Fibroblast of lung (primary cell): ENCODE data around the gene ZDHHC11. TPM values are rescaled to one million over a fixed set of nuclear protein-coding genes. Genes with fewer than 3 reads are reported as not detected.
"Not testable (repeated sequence)": the region's sequence is repeated elsewhere in the genome, so short reads cannot be mapped to it uniquely, and the experiment has no call there.

Experiments
- DNase-seq, 2 donors: peaks; one replicate each; pipeline versions ENCODE4 v3.0.0 to v3.0.0-alpha.2; 2010; ENCODE audit warnings: low read depth in 2 of 2
- H2AFZ ChIP-seq: 2 replicates; pipeline ENCODE4 v1.5.1; 2012; ENCODE audit warnings: low read length, control low read depth, inconsistent platforms
- H3K27ac ChIP-seq: 2 replicates; pipeline ENCODE4 v1.5.1; 2011; ENCODE audit warnings: low read length, control low read depth; ENCODE audit not compliant: insufficient read depth
- H3K27me3 ChIP-seq: 2 replicates; pipeline ENCODE4 v1.5.1; 2011; ENCODE audit warnings: mild to moderate bottlenecking, low read length; ENCODE audit not compliant: control insufficient read depth, insufficient read depth
- H3K36me3 ChIP-seq: 2 replicates; pipeline ENCODE4 v1.5.1; 2011; ENCODE audit warnings: low read length; ENCODE audit not compliant: control insufficient read depth, insufficient read depth
- H3K4me1 ChIP-seq: 2 replicates; pipeline ENCODE4 v1.5.1; 2011; ENCODE audit warnings: low read length; ENCODE audit not compliant: control insufficient read depth, insufficient read depth; ENCODE audit errors: extremely low read depth
- H3K4me2 ChIP-seq: 2 replicates; pipeline ENCODE4 v1.5.1; 2011; ENCODE audit warnings: low read length, control low read depth; ENCODE audit not compliant: insufficient read depth; ENCODE audit errors: extremely low read depth
- H3K4me3 ChIP-seq, 4 experiments: fragments of 200-600 bp in 1 of 4; sonication (generic) in 1 of 4; replicated peaks in 1 of 4; 2 replicates each; pipeline ENCODE4 v1.5.1; 2011 to 2016; ENCODE audit warnings: low read length in 4 of 4, low read depth in 3 of 4, mild to moderate bottlenecking in 3 of 4, control low read depth in 2 of 4, inconsistent platforms in 1 of 4, mixed read lengths in 1 of 4; ENCODE audit not compliant: insufficient read depth in 1 of 4; ENCODE audit errors: control extremely low read depth in 1 of 4
- H3K79me2 ChIP-seq: 2 replicates; pipeline ENCODE4 v1.5.1; 2012; ENCODE audit warnings: mild to moderate bottlenecking, low read length, inconsistent platforms; ENCODE audit not compliant: control insufficient read depth, insufficient read depth
- H3K9ac ChIP-seq: 2 replicates; pipeline ENCODE4 v1.5.1; 2011; ENCODE audit warnings: mild to moderate bottlenecking, low read length, control low read depth; ENCODE audit not compliant: insufficient read depth
- H3K9me3 ChIP-seq: 2 replicates; pipeline ENCODE4 v1.5.1; 2012; ENCODE audit warnings: low read depth, low read length; ENCODE audit not compliant: control insufficient read depth, insufficient read depth
- H4K20me1 ChIP-seq: 2 replicates; pipeline ENCODE4 v1.5.1; 2011; ENCODE audit warnings: low read length; ENCODE audit not compliant: control insufficient read depth, insufficient read depth; ENCODE audit errors: extremely low read depth
- EZH2 ChIP-seq: IDR thresholded peaks from 2 replicates; pipeline ENCODE4 v1.5.1; 2012; ENCODE audit warnings: low read length, control low read depth, mild to moderate bottlenecking; ENCODE audit errors: missing control alignments
- polyA plus RNA-seq, 2 donors: library from polyadenylated mRNA; depleted of rRNA in 1 of 2; stranded (reverse) in 1 of 2; unstranded in 1 of 2; fragments of >200 nt; gene quantifications; 2 replicates each; pipeline ENCODE4 v1.2.1, GENCODE V29; 2011 to 2012; ENCODE audit warnings: missing spikeins in 1 of 2
- total RNA-seq: library from RNA; depleted of rRNA; stranded (reverse); fragments of >200 nt; gene quantifications from 2 replicates; pipeline ENCODE4 v1.2.1, GENCODE V29; 2014
- TF ChIP-seq, protein P1 (sequence below), 2 donors: IDR thresholded peaks in 1 of 2; conservative IDR thresholded peaks in 1 of 2; 1 replicate in 1 of 2; 2 replicates in 1 of 2; pipeline ENCODE4 v1.5.1; 2011 to 2012; ENCODE audit warnings: low read length in 2 of 2, control low read depth in 1 of 2, inconsistent platforms in 1 of 2, low read depth in 1 of 2, mild to moderate bottlenecking in 1 of 2

Gene ZDHHC11
- total and polyA plus RNA-seq, 2 donors (not counting 1 experiment from before 2014, with no cell fraction given): 0.23 to 2.5 TPM

DNA sequence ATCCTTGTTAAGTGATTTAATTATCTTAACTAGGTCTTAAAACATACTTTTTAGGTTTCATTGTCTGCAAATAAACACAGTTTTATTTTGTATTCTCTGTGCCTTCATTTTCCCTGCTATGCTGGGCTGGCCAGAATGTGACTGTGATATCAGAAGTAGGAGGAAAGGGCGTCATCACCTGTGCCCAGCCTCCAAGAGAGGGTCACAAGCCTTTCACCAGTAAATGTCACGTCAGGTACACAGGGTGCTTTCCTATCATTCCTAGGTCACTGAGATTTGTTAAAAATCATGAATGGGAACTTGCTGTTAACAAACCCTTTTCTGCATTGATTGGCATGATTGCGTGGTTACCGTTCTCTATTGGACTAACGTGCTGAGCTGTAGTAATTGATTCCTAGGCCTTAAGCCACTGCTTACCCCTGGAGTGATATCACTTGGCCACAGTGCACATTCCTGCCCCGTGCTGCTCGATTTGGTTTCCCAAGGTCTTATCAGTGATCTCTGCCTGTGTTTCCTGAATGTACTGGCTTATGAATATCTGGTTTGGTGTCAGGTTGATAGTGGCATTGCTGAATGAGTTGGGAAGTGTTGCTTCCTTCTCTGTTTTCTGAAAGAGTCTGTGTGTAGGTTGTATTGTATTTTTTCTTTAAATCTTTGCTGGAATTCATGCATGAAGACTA, 14.7 kb downstream of the ZDHHC11 start:
- DNase-seq, H3K27me3 ChIP-seq, H3K36me3 ChIP-seq: not testable (repeated sequence)

DNA sequence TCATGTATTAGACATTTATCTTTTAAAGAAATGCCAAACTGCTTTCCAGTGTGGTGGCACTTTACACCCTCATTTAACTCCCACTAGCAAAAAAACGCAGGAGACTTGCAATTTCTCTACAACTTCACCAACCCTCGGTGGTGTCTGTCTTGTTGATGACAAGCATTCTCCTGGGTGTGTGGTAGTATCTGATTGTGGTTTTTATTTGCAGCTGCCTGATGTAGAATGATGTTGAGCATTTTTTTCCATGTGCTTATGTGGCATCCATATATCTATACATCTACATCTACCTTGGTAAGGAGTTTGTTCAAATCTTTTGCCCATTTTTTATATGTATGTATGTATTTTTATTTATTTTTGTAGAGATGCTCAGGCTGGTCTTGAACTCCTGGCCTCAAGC, 16.8 kb downstream of the ZDHHC11 start:
- not testable (repeated sequence) for H3K4me1 ChIP-seq, H2AFZ ChIP-seq, H3K4me2 ChIP-seq, H3K79me2 ChIP-seq, H3K9ac ChIP-seq, H3K9me3 ChIP-seq, H3K27ac ChIP-seq, H3K4me3 ChIP-seq, H3K36me3 ChIP-seq, H4K20me1 ChIP-seq, H3K27me3 ChIP-seq, DNase-seq

More for the DNA sequence above, 14.7 kb downstream of the ZDHHC11 start:
- H3K4me1 ChIP-seq, H3K27ac ChIP-seq, H3K9ac ChIP-seq, H4K20me1 ChIP-seq, H2AFZ ChIP-seq, H3K4me2 ChIP-seq, H3K4me3 ChIP-seq, H3K9me3 ChIP-seq, H3K79me2 ChIP-seq: not testable (repeated sequence)

DNA sequence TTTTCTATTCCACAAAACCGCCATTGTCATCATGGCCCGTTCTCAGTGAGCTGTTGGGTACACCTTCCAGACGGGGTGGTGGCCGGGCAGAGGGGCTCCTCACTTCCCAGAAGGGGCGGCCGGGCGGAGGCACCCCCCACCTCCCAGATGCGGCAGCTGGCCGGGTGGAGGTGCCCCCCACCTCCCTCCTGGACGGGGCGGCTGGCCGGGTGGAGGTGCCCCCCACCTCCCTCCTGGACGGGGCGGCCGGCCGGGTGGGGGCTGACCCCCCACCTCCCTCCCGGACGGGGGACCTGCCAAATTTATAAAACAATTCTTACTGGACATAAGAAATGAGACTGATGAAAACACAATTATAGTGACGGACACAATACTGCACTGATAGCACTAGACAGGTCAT, 22.6 kb downstream of the ZDHHC11 start:
- not testable (repeated sequence) for H3K4me3 ChIP-seq, DNase-seq, H3K79me2 ChIP-seq

DNA sequence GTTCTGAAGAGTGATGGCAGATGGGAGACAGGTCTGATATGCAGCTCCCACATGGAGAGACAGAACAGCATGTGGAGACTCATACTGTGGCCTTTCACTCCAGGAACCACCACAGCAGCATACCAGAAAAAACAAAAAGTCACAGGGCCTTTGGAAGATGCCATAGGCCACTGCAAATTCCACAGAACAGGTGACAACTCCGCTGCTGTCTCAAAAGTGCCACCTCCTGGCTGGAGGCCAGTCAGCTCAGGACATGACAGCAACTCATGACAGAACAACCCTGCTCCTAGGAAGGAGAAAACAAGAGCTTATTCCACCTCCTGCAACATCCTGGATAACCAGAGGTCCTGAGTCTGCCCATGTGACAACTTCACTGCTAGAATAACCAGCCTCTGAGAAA, 25.2 kb downstream of the ZDHHC11 start:
- H3K36me3 ChIP-seq, H2AFZ ChIP-seq, H3K27ac ChIP-seq, H3K27me3 ChIP-seq, H3K4me3 ChIP-seq, H3K4me1 ChIP-seq, H3K9ac ChIP-seq, H3K9me3 ChIP-seq, H3K4me2 ChIP-seq, H3K79me2 ChIP-seq, H4K20me1 ChIP-seq, DNase-seq: not testable (repeated sequence)

More for the DNA sequence above, 22.6 kb downstream of the ZDHHC11 start:
- H2AFZ ChIP-seq, H3K36me3 ChIP-seq, H3K4me1 ChIP-seq, H3K9ac ChIP-seq, H4K20me1 ChIP-seq, H3K9me3 ChIP-seq, H3K4me2 ChIP-seq, H3K27ac ChIP-seq, H3K27me3 ChIP-seq: not testable (repeated sequence)

DNA sequence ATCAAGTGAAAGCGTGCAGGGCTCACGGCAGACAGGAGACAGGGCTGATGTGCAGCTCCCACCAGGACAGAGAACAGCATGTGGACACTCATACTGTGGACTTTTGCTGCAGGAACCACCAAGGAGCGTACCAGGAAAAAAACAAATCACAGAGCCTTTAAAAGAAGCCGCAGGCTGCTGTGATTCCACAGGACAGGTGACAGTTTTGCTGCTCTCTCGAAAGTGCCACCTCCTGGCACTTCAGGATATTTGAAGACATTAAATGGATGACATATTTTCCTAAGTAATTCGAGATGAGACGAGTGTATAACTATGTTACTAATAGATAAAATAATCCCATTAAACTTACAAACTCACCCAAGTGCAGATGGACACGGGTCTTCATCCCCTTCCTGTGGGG, 29.3 kb downstream of the ZDHHC11 start:
- no peaks in the 10 kb centered on the region for H3K27me3 ChIP-seq
- H3K9me3 ChIP-seq: no peaks in the 10 kb centered on the region
- no peak overlapping the region for H3K4me3 ChIP-seq
- TF ChIP-seq, protein P1, sequence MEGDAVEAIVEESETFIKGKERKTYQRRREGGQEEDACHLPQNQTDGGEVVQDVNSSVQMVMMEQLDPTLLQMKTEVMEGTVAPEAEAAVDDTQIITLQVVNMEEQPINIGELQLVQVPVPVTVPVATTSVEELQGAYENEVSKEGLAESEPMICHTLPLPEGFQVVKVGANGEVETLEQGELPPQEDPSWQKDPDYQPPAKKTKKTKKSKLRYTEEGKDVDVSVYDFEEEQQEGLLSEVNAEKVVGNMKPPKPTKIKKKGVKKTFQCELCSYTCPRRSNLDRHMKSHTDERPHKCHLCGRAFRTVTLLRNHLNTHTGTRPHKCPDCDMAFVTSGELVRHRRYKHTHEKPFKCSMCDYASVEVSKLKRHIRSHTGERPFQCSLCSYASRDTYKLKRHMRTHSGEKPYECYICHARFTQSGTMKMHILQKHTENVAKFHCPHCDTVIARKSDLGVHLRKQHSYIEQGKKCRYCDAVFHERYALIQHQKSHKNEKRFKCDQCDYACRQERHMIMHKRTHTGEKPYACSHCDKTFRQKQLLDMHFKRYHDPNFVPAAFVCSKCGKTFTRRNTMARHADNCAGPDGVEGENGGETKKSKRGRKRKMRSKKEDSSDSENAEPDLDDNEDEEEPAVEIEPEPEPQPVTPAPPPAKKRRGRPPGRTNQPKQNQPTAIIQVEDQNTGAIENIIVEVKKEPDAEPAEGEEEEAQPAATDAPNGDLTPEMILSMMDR (conservative IDR thresholded peaks at IDR 0.05 in 1 of 2, IDR thresholded peaks at IDR 0.05 in 1 of 2; ENCODE audit: low read depth in 1 of 2, low read length in 2 of 2): no peak
- TF ChIP-seq EZH2: no peak
- H2AFZ ChIP-seq: no peak overlapping the region
- no peaks in the 10 kb centered on the region for H3K4me1 ChIP-seq
- no peaks in the 10 kb centered on the region for H3K79me2 ChIP-seq
- H3K4me2 ChIP-seq: no peak overlapping the region
- H3K9ac ChIP-seq: no peak overlapping the region
- no peaks in the 10 kb centered on the region for H4K20me1 ChIP-seq
- no peak for DNase-seq
- no peak overlapping the region for H3K27ac ChIP-seq
- H3K36me3 ChIP-seq: no peaks in the 10 kb centered on the region
